HG03575 (cell line): ENCODE results near the gene FAM117B.
"Not testable (repeated sequence)": the region's sequence is repeated elsewhere in the genome, so short reads cannot be mapped to it uniquely, and the experiment has no call there.

Experiments used
- ATAC-seq: cut with Tn5 transposase; IDR thresholded peaks from one replicate; pipeline ENCODE4 v1.9.1; 2021; ENCODE audit not compliant: unreplicated experiment, insufficient number of reproducible peaks, low FRiP score; ENCODE audit errors: extremely low read depth

Gene FAM117B

GRCh38 chr2:202690321-202690900 is 55.6 kb downstream of the FAM117B start:
- no peak for ATAC-seq

GRCh38 chr2:202693503-202693902 is 58.7 kb downstream of the FAM117B start:
- no peak for ATAC-seq

GRCh38 chr2:202695166-202695565 is 60.4 kb downstream of the FAM117B start:
- ATAC-seq = no peak

- ATAC-seq = no peak
Observed at GRCh38 chr2:202700075-202700901, 65.5 kb downstream of the FAM117B start.

- no peak for ATAC-seq
Observed at GRCh38 chr2:202703091-202703490, 68.3 kb downstream of the FAM117B start.

DNA sequence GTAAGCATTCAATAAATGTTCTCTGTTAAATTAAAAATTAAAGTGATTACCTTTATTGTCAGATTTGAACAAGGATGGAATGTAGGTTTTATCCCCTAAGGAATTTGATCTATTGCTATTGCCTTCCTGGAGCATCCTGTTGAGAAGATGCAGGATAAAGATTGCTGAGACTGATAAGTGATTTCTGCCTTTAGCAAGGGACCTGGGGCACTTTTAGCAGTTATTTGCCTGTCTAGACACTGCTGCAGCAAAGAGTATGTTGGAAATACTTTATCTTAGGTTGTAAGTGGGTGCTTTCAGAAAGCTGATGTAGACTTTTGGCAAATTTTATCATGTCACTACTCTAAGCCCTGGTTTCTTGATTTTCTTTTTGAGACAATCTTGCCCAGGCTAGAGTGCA is 69.5 kb downstream of the FAM117B start:
- no peak for ATAC-seq

- no peak for ATAC-seq
Observed at GRCh38 chr2:202705446-202706020, 70.8 kb downstream of the FAM117B start.

GRCh38 chr2:202714971-202715935 is 80.5 kb downstream of the FAM117B start:
- not testable (repeated sequence) for ATAC-seq

DNA sequence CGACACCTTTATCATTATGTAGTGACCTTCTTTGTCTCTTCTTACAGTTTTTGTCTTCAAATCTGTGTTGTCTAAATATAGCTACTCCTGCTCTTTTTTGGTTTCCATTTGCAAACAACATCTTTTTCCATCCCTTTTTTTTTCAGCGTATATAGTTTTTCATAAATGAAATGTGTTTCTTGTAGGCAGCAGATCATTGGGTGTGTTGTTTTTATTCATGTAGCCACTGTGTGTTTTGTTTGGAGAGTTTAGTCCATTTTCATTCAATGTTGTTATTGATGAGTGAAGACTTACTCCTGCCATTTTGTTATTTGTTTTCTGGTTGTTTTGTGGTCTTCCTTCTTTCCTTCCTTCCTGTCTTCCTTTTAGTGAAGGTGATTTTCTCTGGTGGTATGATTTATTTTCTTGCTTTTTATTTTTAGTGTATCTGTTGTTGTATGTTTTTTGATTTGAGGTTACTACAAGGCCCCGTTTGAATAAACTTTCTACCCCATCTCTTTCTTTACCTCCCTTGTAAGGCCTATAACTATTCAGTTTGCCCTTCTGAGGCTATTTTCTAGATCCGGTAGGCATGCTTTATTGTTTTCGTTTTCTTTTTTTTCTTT is 81.4 kb downstream of the FAM117B start:
- no peak for ATAC-seq

DNA sequence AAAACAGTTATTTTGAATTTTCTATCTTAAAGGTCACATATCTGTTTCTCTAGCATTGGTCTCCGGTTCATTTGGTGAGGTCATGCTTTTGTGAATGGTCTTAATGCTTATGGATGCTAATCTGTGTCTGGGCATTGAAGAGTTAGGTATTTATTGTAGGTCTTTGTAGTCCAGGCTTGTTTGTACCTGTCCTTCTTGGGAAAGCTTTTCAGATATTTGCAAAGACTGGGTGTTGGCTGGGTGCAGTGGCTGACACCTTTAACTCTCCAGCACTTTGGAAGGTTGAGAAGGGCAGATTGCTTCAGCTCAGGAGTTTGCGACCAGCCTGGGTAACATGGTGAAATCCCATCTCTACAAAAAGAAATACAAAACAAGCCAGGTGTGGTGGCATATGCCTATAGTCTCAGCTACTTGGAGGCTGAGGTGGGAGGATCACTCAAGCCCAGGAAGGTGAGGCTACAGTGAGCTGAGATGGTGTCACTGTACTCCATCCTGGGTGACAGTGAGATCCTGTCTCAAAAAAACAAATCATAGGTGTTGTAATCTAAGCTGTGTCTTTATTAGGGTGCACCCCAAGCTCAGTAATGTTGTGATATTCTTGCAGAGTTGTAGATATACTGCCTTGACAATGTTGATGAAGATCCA is 82.3 kb downstream of the FAM117B start:
- no peak for ATAC-seq

DNA sequence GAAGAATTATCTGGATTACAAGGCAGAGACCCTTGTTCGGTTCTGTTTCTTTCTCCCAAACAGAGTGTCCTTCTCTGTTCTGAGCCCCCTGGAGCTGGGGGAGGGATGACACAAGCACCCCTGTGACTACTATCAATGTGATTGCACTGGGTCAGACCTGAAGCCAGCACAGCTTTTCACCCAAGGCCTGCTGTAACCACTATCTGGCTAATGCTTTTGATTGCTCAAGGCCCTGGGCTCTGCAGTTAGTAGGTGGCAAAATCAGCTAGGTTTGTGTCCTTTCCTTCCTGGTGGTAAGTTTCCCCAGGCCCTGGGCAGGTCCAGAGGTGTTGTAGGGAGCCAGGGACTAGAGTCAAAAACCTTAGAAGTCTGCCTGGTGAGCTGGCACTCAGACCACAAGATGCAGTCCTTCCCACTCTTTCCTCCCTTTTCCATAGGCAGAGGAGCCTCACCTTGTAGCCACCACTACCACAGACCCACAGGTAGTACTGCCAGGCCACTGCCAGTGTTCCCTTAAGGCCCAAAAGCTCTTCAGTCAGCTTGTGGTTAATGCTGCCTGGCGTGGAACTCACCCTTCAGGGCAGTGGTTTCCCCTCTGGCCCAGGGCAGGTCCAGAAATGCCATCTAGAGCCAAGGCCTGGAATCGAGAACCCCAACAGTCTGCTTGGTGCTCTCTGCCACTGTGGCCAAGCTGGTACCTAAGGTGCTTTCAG is 83.0 kb downstream of the FAM117B start:
- ATAC-seq = no peak

- ATAC-seq = no peak
Observed at GRCh38 chr2:202718614-202719013, 83.8 kb downstream of the FAM117B start.

- ATAC-seq = no peak
Observed at GRCh38 chr2:202720226-202720625, 85.5 kb downstream of the FAM117B start.

DNA sequence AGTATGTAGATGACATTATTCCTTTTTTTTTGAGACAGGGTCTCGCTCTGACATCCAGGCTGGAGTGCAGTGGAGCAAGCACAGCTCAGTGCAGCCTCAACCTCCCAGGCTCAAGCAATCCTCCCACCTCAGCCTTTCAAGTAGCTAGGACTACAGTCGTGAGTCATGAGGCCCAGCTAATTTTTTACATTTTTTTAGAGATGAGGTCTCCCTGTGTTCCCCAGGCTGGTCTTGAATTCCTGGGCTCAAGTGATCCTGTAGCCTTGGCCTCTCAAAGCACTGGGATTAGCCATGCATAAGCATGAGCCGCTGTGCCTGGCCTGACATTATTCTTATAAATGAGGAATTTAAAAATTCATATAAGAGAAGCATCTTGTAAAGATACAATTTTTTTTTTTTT is 86.9 kb downstream of the FAM117B start:
- no peak for ATAC-seq

- no peak for ATAC-seq
Observed at GRCh38 chr2:202723746-202724145, 89.0 kb downstream of the FAM117B start.

DNA sequence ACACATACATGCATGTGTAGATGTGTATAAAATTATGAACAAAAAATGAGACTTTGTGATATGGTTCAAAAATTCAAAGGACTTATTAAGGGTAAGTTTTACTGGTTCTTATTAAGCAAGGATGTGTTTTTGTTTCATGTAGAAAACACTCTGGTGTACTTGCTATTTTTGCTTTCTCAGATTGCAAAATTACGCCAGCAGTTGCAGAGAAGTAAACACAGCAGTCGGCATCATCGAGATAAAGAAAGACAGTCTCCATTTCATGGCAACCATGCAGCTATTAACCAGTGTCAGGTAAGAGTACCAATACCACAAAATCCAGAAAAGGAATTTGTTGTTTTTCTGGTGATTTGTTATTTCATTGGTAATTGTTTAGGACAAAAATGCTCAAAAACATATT is 91.3 kb downstream of the FAM117B start:
- no peak for ATAC-seq

GRCh38 chr2:202736826-202737225 is 102.1 kb downstream of the FAM117B start:
- no peak for ATAC-seq

DNA sequence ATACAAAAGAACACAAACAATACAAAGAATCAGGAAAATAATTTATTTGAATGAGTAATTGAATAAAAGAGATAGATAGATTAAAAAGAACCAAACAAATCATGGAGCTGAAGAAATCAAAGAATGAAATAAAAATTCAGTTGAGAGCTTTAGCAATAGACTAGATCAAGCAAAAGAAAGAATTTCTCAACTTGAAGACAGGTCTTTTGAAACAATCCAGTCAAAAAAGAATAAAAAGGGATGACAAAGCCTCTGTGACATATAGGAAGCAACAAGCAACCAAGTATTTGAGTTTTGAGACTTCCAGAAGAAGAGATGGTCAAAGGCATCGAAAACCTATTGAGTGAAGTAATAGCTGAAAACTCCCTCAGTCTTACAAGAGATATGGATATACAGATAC is 108.8 kb downstream of the FAM117B start:
- no peak for ATAC-seq
